GM23338 (cell line): ENCODE data around the gene POM121L2.

Source experiments
- CREB1 ChIP-seq: fragments of 250-450 bp; sonication (Bioruptor Pico); IDR thresholded peaks from 2 replicates; pipeline ENCODE4 v1.5.0; 2020; ENCODE audit warnings: low read depth, mild to moderate bottlenecking, moderate library complexity
- CTCF ChIP-seq, 2 experiments: fragments of 200-600 bp in 1 of 2; sonication (generic) in 1 of 2; conservative IDR thresholded peaks; 2 replicates each; pipeline versions ENCODE4 v1.5.1 to v1.6.1; 2016 to 2017; ENCODE audit warnings: antibody characterized with exemption in 2 of 2, low read depth in 2 of 2, mild to moderate bottlenecking in 2 of 2, moderate library complexity in 1 of 2
- ETS1 ChIP-seq: IDR thresholded peaks from 2 replicates; pipeline ENCODE4 v1.6.1; 2016; ENCODE audit warnings: antibody characterized with exemption
- EZH2 ChIP-seq: fragments of 200-600 bp; sonication (generic); IDR thresholded peaks from one replicate; pipeline ENCODE4 v1.8.0; 2017; ENCODE audit warnings: antibody characterized with exemption, mild to moderate bottlenecking, low read depth; ENCODE audit not compliant: unreplicated experiment
- EZH2phosphoT487 ChIP-seq: fragments of 200-600 bp; sonication (generic); IDR thresholded peaks from one replicate; pipeline ENCODE4 v1.8.1; 2018; ENCODE audit warnings: antibody characterized with exemption; ENCODE audit not compliant: unreplicated experiment
- JUNB ChIP-seq: IDR thresholded peaks from one replicate; pipeline ENCODE4 v1.6.1; 2016; ENCODE audit warnings: antibody characterized with exemption; ENCODE audit not compliant: unreplicated experiment
- NANOG ChIP-seq: IDR thresholded peaks from 2 replicates; pipeline ENCODE4 v1.6.1; 2016; ENCODE audit warnings: antibody characterized with exemption, borderline replicate concordance
- POLR2AphosphoS5 ChIP-seq: IDR thresholded peaks from 2 replicates; pipeline ENCODE4 v1.6.1; 2016; ENCODE audit warnings: antibody characterized with exemption, low read depth
- REST ChIP-seq: IDR thresholded peaks from one replicate; pipeline ENCODE4 v1.6.1; 2018; ENCODE audit warnings: antibody characterized with exemption; ENCODE audit not compliant: unreplicated experiment
- STAT1 ChIP-seq: IDR thresholded peaks from one replicate; pipeline ENCODE4 v1.6.1; 2016; ENCODE audit warnings: antibody characterized with exemption; ENCODE audit not compliant: unreplicated experiment
- ZNF114 ChIP-seq: fragments of 250-450 bp; sonication (Bioruptor Pico); IDR thresholded peaks from 2 replicates; pipeline ENCODE4 v1.5.0; 2020; ENCODE audit warnings: mild to moderate bottlenecking, moderate library complexity
- ZNF331 ChIP-seq: fragments of 250-450 bp; sonication (Bioruptor Pico); IDR thresholded peaks from 2 replicates; pipeline ENCODE4 v1.5.0; 2020; ENCODE audit warnings: low read depth, mild to moderate bottlenecking, moderate library complexity

- TF ChIP-seq EZH2phosphoT487 (no peak), CTCF (conservative IDR thresholded peaks at IDR 0.05; ENCODE audit: low read depth in 2 of 2) (no peak), EZH2 (no peak), STAT1 (no peak), POLR2AphosphoS5 (no peak), REST (no peak), NANOG (no peak), CREB1 (CRISPR knock-in tag) (no peak), JUNB (no peak), ETS1 (no peak), ZNF331 (CRISPR knock-in tag) (no peak), ZNF114 (no peak)
Measured at GRCh38 chr6:27296106-27296783, 15.8 kb downstream of the POM121L2 start.
